NB4 (cell line): ENCODE measurements around the gene PRPSAP2.
"Not testable (repeated sequence)": the region's sequence is repeated elsewhere in the genome, so short reads cannot be mapped to it uniquely, and the experiment has no call there.

Experiments used
- DNase-seq: peaks from one replicate; pipeline ENCODE4 v3.0.0; 2010; ENCODE audit warnings: low read depth
- H3K4me3 ChIP-seq: one replicate; pipeline ENCODE4 v1.5.1; 2011; ENCODE audit warnings: mild to moderate bottlenecking, low read depth, low read length, moderate library complexity
- MYC ChIP-seq: IDR thresholded peaks from 2 replicates; pipeline ENCODE4 v1.6.1; 2011; ENCODE audit warnings: low read depth, low read length
- POLR2A ChIP-seq: IDR thresholded peaks from 2 replicates; pipeline ENCODE4 v1.6.1; 2011; ENCODE audit warnings: mild to moderate bottlenecking; ENCODE audit not compliant: insufficient read length; ENCODE audit errors: extremely low read depth
- TF ChIP-seq, protein P1 (sequence below): IDR thresholded peaks from 2 replicates; pipeline ENCODE4 v1.6.1; 2011; ENCODE audit warnings: low read depth, low read length
- TF ChIP-seq, protein P2 (sequence below): IDR thresholded peaks from one replicate; pipeline ENCODE4 v1.5.1; 2012; ENCODE audit warnings: low read depth, low read length

The PRPSAP2 gene, protein sequence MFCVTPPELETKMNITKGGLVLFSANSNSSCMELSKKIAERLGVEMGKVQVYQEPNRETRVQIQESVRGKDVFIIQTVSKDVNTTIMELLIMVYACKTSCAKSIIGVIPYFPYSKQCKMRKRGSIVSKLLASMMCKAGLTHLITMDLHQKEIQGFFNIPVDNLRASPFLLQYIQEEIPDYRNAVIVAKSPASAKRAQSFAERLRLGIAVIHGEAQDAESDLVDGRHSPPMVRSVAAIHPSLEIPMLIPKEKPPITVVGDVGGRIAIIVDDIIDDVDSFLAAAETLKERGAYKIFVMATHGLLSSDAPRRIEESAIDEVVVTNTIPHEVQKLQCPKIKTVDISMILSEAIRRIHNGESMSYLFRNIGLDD

DNA sequence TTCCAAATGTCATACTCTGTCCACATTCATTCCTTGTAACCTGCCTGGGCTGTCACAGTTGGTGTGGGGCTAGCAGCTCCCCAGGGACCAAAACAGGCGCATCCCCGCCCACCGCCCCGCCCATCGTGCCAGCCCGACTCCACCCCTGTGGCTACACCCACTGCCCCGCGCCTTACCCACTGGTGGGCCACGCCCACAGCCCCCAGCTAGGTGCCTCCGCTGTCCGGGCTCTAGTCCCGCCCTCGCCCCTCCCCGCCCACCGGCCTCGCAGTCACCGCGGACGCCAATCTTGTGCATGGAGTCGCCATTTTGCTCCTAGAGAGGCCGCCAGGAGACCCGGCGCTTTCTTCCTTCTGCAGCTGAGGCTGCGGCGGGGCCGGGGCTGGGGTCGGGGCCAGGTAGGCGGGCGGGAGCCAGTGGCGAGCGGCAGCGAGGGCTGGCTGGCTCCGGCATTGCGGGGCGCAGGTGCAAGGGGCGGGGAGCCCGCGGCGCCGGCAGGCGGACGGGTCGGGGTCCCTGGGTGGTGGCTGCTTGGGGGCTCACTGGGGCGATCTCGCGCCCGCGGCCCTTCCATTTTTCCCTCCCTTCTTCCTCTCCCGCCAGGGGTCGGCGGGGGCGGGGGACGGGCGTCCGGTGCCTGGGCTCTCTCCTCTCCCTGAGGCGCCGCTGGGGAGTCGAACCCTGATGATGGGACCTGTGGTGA is at the start of gene PRPSAP2:
TSS of gene PRPSAP2 (plus strand) at position 268 of the 703 bp plus-strand sequence. CDS start 7,703 bp downstream, outside the sequence.
- peak; percentile 98 for DNase-seq
- TF ChIP-seq, protein P1, sequence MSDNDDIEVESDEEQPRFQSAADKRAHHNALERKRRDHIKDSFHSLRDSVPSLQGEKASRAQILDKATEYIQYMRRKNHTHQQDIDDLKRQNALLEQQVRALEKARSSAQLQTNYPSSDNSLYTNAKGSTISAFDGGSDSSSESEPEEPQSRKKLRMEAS = no peak
- TF ChIP-seq POLR2A (peak; percentile 65), MYC (peak; percentile 7; the same call in 1 of the 2 replicates)
- TF ChIP-seq, protein P2, sequence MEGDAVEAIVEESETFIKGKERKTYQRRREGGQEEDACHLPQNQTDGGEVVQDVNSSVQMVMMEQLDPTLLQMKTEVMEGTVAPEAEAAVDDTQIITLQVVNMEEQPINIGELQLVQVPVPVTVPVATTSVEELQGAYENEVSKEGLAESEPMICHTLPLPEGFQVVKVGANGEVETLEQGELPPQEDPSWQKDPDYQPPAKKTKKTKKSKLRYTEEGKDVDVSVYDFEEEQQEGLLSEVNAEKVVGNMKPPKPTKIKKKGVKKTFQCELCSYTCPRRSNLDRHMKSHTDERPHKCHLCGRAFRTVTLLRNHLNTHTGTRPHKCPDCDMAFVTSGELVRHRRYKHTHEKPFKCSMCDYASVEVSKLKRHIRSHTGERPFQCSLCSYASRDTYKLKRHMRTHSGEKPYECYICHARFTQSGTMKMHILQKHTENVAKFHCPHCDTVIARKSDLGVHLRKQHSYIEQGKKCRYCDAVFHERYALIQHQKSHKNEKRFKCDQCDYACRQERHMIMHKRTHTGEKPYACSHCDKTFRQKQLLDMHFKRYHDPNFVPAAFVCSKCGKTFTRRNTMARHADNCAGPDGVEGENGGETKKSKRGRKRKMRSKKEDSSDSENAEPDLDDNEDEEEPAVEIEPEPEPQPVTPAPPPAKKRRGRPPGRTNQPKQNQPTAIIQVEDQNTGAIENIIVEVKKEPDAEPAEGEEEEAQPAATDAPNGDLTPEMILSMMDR = no peak
- H3K4me3 ChIP-seq = peak within 1 kb of the TSS; percentile 95

DNA sequence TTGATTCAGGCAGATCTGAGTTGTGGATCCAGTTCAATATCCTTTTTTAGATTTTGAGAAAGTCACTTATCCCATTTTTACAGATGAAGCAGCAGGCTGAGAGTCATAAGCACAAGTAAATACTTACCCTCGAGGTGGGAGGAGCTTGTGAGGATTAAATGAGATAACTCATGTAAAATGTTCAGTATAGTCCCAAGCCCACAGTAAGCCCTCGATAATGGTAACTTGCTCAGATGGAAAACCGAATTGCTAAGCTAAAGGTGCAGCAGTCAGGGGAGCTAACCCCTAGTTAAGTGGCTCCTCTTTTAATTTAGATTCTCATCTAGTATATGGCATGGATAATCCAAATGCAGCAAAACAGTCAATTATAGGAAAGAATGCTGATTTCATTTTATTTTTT is 42.0 kb upstream of the PRPSAP2 start:
- not testable (repeated sequence) for H3K4me3 ChIP-seq, DNase-seq

DNA sequence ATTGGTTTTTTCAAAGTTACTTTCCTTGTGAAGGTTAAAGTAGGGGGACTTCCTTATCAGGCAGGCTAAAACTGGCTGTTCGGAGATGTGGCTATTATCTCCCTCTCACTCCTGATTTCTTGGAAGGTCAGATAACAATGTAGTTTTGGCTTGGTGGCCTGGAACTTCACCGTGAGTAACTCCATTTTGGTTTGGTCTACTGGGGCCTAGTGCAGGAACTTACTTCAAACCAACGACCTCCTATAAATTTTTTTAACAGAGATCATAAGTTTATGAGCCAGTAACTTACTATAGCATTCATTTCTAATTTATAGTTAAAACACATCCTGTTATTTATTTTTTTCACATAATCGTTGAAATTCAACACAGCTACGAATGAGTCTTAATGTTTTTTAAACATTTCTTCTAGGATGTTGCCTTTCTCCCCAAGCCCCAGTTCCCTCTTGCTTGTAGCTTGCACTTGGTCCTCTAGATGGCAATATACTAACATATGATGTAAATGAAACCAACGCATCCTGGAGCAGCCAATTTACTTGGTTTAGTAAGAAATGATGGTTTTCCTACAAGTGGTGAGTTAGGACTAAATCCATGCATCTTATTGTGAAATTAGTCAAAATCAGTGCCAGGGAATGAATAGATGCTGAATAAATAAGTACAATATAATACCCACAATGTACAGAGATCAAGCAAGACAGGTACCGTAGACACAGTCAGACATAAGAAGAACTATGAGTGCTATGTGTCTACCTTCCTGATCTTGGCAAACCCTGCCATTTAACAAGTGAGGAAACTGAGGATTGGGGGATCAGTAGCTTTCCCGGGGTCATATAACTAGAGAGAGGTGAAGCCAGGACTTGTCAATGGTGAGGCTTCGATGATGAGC is 41.2 kb upstream of the PRPSAP2 start:
- H3K4me3 ChIP-seq = not testable (repeated sequence)
- peak; percentile 81 for DNase-seq
- TF ChIP-seq, protein P2 = peak; percentile 54

DNA sequence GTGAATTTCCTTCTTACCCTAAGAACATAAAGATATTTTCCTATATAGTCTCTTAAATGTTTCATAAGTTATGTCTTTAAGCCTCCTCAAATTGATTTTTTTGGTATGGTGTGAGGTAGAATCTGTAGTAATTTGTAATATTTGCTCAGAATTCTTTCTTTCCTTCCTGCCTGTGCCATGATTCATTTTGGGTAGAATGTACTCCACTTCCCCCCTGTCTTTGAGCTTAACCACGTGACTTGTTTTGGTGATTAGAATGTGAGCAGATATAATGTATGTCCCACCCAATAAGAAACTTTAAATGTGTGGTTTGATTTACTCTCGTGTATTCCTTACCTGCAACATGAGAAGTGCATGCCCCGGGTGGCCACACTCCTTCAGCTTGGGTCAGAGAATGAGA is 36.5 kb upstream of the PRPSAP2 start:
- not testable (repeated sequence) for DNase-seq, H3K4me3 ChIP-seq

DNA sequence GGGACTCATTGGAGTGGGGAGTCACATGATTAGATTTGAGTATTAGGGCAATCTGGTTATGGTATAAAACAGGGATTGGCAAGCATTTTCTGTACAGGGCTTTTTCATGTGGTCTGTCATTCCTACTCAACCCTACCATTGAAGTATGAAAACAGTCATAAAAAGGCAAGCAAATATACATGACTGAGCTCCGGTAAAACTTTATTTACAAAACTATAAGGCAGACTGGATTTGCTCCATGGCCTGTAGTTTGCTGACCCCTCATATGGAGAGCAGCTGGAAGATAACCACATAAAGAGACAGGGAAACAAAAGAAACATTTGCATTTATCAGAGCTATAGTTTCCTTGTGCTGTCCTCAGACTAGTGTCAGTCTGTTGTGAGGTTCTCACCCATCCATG is 30.3 kb upstream of the PRPSAP2 start:
- DNase-seq, H3K4me3 ChIP-seq: not testable (repeated sequence)

DNA sequence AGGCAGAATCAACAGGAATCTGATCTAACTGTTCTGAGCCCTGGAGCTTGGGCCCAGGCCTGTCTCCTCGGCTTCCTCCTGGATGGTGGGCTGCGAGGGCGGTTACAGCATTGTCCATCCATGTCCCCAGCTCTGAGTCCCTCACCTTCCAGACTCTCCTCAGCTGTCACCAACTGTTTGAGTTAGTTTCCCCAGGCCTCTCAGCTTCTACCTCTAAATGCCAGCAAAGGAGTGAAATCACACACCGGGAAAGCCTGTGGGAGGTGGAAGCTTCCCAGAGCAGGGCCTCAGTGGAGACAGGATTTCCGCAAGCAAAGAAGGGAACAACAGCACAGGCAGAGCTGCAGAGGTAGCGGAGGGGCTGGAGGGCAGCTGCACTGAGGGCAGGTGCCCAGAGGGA is 9.4 kb upstream of the PRPSAP2 start:
- no peak for DNase-seq
- TF ChIP-seq, protein P1 = no peak
- TF ChIP-seq MYC = no peak
- TF ChIP-seq POLR2A = no peak
- TF ChIP-seq, protein P2 = no peak
- H3K4me3 ChIP-seq = no peak overlapping the region

DNA sequence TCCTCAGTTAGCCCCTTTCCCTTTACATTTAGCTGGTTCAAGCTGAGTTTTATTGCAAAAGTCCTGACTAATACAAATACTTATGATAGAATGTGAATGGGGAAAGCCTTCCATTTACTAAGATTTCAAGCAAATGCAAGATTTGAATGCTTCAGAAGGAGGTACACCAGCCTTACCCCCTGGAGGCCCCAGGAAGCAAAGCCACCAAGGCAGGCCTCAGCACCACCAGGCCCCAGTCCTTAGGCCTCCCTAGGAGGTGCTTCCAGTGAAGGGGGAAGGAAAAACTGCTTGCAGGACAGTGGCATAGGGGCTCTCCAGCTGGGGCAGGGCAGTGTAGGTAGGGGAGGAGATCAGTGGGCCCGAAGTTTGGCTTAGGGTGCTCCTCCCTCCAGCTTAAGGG is 7.3 kb upstream of the PRPSAP2 start:
- DNase-seq = no peak
- H3K4me3 ChIP-seq = no peak overlapping the region
- TF ChIP-seq, protein P2 = no peak
- TF ChIP-seq POLR2A (no peak), MYC (no peak)
- TF ChIP-seq, protein P1 = no peak
